Ascending aorta (tissue), 2 donors: ENCODE data around the gene PHF12. TPM values are rescaled to one million over a fixed set of nuclear protein-coding genes. Genes with fewer than 3 reads are reported as not detected.

Experiments used
- DNase-seq, 2 donors: peaks; one replicate each; pipeline ENCODE4 v3.0.0-alpha.2; 2019; ENCODE audit warnings: low spot score in 2 of 2
- H3K27ac ChIP-seq, 2 donors: fragments of 200-600 bp; sonication (generic); one replicate each; pipeline ENCODE4 v1.5.1; 2016 to 2017; ENCODE audit warnings: mild to moderate bottlenecking in 1 of 2
- H3K27me3 ChIP-seq: fragments of 200-600 bp; sonication (generic); one replicate; pipeline ENCODE4 v1.5.1; 2017
- H3K36me3 ChIP-seq, 2 donors: fragments of 200-600 bp; sonication (generic); one replicate each; pipeline ENCODE4 v1.5.1; 2016
- H3K4me1 ChIP-seq, 2 donors: fragments of 200-600 bp; sonication (generic); one replicate each; pipeline ENCODE4 v1.5.1; 2016 to 2017; ENCODE audit warnings: mild to moderate bottlenecking in 1 of 2
- H3K4me3 ChIP-seq, 2 donors: fragments of 200-600 bp; sonication (generic); one replicate each; pipeline ENCODE4 v1.5.1; 2016 to 2017; ENCODE audit warnings: mild to moderate bottlenecking in 1 of 2
- H3K9me3 ChIP-seq, 2 donors: fragments of 200-600 bp; sonication (generic); one replicate each; pipeline ENCODE4 v1.5.1; 2016
- intact Hi-C: fragments of 100-400 bp; cut with DNase I; formaldehyde crosslinking; loops from one replicate; pipeline ENCODE4 v1.15.1; 2023
- total RNA-seq: library from RNA; depleted of rRNA; stranded (reverse); fragments of >200 nt; gene quantifications from one replicate; pipeline ENCODE4 v1.1.0, GENCODE V29; 2016
- TF ChIP-seq, protein P1 (sequence below), 3 experiments: fragments of 200-600 bp in 2 of 3; fragments of 450-650 bp in 1 of 3; sonication (generic) in 2 of 3; IDR thresholded peaks; one replicate each; pipeline ENCODE4 v1.5.1; 2016 to 2019; ENCODE audit warnings: antibody characterized with exemption in 3 of 3, mild to moderate bottlenecking in 1 of 3, moderate library complexity in 1 of 3

PHF12 gene
- 35.0 TPM for total RNA-seq

DNA sequence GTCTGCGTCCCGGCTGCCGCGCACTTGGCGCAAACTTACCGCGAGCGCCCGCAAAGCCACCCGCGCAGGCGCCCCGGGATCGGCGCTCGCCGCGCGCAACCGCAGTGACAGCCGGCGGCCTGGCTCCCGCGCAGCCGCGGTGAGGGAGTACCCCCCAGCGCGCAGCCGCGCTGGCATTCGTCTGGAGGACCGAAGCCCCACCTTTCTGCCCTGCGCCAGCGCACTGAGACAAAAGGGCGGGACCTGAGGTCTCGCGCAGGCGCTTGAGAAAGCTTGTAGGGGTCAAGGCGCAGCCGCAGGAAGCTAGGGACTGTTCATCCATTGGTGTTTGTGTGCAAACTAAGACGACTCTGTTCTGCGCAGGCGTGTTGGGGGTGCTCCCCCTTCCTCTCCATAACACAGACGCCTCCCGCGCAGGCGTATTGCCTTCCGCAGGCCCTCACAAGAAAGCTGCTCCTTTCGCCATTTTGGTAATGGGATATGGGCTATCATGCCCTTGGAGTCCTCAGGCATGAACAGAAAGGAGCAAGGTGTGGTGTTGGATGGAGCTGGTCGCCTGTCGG is at the start of gene PHF12:
TSS of gene PHF12 (minus strand) at position 91 of the 563 bp plus-strand sequence. CDS start 558 bp downstream, outside the sequence.
- Histone ChIP-seq H3K27ac (peak within 1 kb of the TSS; percentile 97 to 99), H3K36me3 (no peaks in the 10 kb centered on the region), H3K27me3 (no peaks in the 10 kb centered on the region), H3K4me3 (peak within 1 kb of the TSS; percentile 94 to 99), H3K9me3 (no peaks in the 10 kb centered on the region), H3K4me1 (peaks cover 2 to 20% of the 10 kb centered on the region in 2 donors)
- peak; percentile 99 to 100 for DNase-seq
- TF ChIP-seq, protein P1, sequence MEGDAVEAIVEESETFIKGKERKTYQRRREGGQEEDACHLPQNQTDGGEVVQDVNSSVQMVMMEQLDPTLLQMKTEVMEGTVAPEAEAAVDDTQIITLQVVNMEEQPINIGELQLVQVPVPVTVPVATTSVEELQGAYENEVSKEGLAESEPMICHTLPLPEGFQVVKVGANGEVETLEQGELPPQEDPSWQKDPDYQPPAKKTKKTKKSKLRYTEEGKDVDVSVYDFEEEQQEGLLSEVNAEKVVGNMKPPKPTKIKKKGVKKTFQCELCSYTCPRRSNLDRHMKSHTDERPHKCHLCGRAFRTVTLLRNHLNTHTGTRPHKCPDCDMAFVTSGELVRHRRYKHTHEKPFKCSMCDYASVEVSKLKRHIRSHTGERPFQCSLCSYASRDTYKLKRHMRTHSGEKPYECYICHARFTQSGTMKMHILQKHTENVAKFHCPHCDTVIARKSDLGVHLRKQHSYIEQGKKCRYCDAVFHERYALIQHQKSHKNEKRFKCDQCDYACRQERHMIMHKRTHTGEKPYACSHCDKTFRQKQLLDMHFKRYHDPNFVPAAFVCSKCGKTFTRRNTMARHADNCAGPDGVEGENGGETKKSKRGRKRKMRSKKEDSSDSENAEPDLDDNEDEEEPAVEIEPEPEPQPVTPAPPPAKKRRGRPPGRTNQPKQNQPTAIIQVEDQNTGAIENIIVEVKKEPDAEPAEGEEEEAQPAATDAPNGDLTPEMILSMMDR (IDR thresholded peaks at IDR 0.05): no peak
- intact Hi-C loops: loop anchor here (2.0 to 5.0 kb wide), 5 partner anchors 109 to 634 kb away; partner anchors contain the start of genes BLTP2, FAM222B, RPL23A and TMEM97

DNA sequence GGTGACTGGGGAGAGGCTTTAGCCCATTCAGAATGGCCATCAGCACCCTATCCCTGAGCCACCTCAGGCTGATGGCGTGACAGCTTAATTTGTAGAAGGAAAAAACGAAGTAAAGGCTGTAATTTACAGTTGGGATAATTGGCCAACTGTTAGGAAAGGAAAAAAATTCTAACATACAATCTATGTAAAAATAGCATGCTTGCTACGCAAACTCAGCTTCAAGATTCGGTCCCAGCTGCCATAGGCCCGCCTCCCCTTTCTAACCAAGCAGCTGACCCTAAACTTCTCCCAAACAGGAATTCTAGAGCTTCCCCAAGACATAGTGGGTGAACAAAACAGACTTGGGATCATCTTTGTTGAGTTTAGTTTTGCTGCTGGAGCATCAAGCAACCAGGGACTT is 49.7 kb upstream of the PHF12 start:
- TF ChIP-seq, protein P1 (IDR thresholded peaks at IDR 0.05): no peak
- peaks cover 0 to 3% of the 10 kb centered on the region in 2 donors for H3K4me1 ChIP-seq
- peaks cover 8% of the 10 kb centered on the region for H3K27me3 ChIP-seq
- no peaks in the 10 kb centered on the region for H3K36me3 ChIP-seq
- DNase-seq: no peak
- H3K27ac ChIP-seq: no peak overlapping the region
- no peak overlapping the region for H3K4me3 ChIP-seq
- no peaks in the 10 kb centered on the region for H3K9me3 ChIP-seq
- intact Hi-C loops: no loop called here

DNA sequence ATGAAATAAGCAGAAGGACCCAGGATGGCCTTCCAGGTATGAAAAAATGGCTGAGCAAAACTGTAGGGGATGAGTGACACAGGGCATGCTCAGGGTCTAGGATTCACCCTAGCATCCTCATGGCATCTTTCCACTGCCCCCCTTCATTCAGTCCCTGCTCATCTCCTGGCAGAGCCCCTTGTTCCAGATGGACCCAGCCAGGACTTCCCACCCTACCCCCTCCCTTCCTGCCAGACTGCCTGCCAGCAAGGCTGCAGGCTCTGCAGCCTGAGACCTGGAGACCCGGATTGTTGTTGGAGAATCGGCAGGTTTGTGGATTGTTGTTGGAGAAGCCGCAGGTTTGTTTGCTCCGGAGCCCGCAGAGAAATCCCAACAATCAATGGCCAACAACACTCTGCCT is 47.9 kb upstream of the PHF12 start:
- H3K9me3 ChIP-seq: no peaks in the 10 kb centered on the region
- H3K4me3 ChIP-seq: no peak overlapping the region
- TF ChIP-seq, protein P1 (IDR thresholded peaks at IDR 0.05): no peak
- intact Hi-C loops: no loop called here
- H3K36me3 ChIP-seq: no peaks in the 10 kb centered on the region
- H3K4me1 ChIP-seq: no peaks in the 10 kb centered on the region
- DNase-seq: no peak
- peaks cover under 1% of the 10 kb centered on the region for H3K27me3 ChIP-seq
- no peak overlapping the region for H3K27ac ChIP-seq

DNA sequence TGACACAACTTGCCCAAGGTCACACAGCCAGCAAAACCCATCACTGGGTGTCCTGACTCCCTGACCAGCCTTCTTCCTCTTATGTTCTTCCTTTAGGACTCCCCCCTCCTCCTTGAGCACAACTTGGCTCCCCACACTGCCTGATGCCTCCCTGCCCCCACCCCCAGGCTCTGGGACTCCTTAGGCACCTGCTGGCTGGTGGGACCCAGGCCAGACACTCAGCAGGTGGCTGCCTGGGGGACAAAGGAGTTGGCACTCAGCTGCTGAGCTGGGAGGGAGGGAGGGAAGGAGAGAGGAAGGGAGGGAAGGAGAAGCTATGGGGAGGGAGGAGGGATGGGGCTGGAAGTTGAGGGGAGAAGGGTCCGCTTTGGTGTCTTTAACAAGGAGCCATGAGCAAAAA is 46.5 kb upstream of the PHF12 start:
- H3K9me3 ChIP-seq: no peaks in the 10 kb centered on the region
- no peaks in the 10 kb centered on the region for H3K27me3 ChIP-seq
- no peak for DNase-seq
- no peaks in the 10 kb centered on the region for H3K4me1 ChIP-seq
- H3K27ac ChIP-seq: no peak overlapping the region
- intact Hi-C loops: no loop called here
- no peak overlapping the region for H3K4me3 ChIP-seq
- no peaks in the 10 kb centered on the region for H3K36me3 ChIP-seq
- TF ChIP-seq, protein P1 (IDR thresholded peaks at IDR 0.05): no peak

DNA sequence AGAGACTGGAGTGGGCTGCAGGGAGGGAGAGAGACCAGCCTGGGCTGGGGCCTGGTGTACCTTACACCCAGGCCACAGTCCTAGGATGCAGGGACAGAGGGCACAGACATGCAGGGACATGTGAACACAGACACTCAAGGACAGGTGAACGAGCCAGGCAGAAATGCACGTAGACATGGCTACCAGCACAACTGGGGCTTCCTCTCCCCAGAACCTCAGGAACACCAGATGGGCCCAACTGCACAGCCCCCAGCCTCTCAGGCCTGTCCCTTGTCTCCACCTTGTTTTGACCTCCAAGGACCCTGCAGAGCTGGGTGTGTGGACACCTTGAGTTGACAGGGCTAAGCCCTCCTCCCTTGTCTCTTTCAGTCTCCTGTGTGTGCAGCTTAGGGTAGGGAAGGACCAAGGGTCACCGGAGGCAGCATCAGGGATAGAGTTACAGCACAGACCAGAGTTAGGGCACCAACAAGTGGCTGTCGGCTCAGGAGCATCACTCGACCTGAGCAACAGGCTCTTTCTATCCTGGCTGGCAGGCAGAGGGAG is 45.3 kb upstream of the PHF12 start:
- no peaks in the 10 kb centered on the region for H3K27me3 ChIP-seq
- intact Hi-C loops: no loop called here
- no peak for DNase-seq
- no peaks in the 10 kb centered on the region for H3K9me3 ChIP-seq
- H3K4me1 ChIP-seq: no peaks in the 10 kb centered on the region
- TF ChIP-seq, protein P1 (IDR thresholded peaks at IDR 0.05): no peak
- no peak overlapping the region for H3K4me3 ChIP-seq
- H3K36me3 ChIP-seq: no peaks in the 10 kb centered on the region
- no peak overlapping the region for H3K27ac ChIP-seq
